ENCODE results near the gene PLEKHA5. TPM values are rescaled to one million over a fixed set of nuclear protein-coding genes. Genes with fewer than 3 reads are reported as not detected.
"Not testable (repeated sequence)": the region's sequence is repeated elsewhere in the genome, so short reads cannot be mapped to it uniquely, and the experiment has no call there.

The PLEKHA5 gene, protein sequence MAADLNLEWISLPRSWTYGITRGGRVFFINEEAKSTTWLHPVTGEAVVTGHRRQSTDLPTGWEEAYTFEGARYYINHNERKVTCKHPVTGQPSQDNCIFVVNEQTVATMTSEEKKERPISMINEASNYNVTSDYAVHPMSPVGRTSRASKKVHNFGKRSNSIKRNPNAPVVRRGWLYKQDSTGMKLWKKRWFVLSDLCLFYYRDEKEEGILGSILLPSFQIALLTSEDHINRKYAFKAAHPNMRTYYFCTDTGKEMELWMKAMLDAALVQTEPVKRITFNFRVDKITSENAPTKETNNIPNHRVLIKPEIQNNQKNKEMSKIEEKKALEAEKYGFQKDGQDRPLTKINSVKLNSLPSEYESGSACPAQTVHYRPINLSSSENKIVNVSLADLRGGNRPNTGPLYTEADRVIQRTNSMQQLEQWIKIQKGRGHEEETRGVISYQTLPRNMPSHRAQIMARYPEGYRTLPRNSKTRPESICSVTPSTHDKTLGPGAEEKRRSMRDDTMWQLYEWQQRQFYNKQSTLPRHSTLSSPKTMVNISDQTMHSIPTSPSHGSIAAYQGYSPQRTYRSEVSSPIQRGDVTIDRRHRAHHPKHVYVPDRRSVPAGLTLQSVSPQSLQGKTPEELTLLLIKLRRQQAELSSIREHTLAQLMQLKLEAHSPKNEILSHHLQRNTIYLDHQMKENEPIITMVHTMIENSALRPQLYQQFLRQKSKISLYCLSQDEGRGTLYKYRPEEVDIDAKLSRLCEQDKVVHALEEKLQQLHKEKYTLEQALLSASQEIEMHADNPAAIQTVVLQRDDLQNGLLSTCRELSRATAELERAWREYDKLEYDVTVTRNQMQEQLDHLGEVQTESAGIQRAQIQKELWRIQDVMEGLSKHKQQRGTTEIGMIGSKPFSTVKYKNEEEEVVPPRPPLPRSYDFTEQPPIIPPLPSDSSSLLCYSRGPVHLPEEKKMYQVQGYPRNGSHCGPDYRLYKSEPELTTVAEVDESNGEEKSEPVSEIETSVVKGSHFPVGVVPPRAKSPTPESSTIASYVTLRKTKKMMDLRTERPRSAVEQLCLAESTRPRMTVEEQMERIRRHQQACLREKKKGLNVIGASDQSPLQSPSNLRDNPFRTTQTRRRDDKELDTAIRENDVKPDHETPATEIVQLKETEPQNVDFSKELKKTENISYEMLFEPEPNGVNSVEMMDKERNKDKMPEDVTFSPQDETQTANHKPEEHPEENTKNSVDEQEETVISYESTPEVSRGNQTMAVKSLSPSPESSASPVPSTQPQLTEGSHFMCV
- polyA plus RNA-seq (2013, experiment 1 of 2; ENCODE audit: insufficient read length), result 9.4 TPM
- polyA plus RNA-seq (2013, experiment 2 of 2; ENCODE audit: insufficient read length), result 11.4 TPM

- peak; percentile 73 for DNase-seq
These were observed at the start of gene PLEKHA5 for GRCh38 chr12:19129486-19130223. Gene PLEKHA5, plus strand, starts transcription at chr12:19129733. Its CDS starts 67 bp downstream, at chr12:19129800.

GRCh38 chr12:19080918-19081317 lies 48.6 kb upstream of the PLEKHA5 start:
- no peak for DNase-seq

DNA sequence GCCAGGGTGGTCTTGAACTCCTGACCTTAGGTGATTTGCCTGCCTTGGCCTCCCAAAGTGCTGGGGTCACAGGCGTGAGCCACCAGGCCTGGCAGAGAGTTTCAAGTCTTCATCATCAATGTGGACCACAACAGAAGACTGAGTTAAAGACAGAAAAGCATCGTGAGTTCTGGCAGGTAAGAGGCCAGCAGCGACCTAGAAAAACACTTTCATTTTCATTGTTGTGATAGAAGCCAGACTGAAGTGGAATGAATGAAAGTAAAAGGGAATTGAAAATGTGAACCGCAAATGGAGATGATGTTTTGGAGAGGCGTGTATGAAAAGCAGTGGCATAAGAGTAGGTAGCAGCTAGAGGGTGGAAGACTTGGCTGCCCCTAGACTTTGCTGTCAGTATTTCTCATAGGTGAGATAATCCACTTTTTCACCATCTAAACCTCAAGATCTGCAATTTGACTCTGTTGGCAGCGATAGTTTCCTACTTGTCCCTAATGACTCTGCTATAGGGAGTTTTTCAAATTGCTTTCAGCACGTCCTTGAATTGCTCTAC lies 47.1 kb upstream of the PLEKHA5 start:
- DNase-seq, result no peak

- no peak for DNase-seq
These were observed 45.0 kb upstream of the PLEKHA5 start for GRCh38 chr12:19084547-19084946.

- DNase-seq, result no peak
These were observed 44.4 kb upstream of the PLEKHA5 start for GRCh38 chr12:19085090-19085489.

GRCh38 chr12:19088606-19089005 lies 40.9 kb upstream of the PLEKHA5 start:
- no peak for DNase-seq

DNA sequence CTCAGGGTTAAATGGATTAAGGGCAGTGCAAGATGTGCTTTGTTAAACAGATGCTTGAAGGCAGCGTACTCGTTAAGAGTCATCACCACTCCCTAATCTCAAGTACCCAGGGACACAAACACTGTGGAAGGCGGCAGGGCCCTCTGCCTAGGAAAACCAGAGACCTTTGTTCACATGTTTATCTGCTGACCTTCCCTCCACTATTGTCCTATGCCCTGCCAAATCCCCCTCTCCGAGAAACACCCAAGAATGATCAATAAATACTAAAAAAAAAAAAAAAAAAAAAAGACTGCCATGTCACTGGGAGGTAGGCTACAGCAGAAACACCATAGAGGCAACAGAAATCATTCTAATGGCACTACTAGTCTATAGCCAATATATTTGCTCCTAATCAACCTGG lies 37.1 kb upstream of the PLEKHA5 start:
- not testable (repeated sequence) for DNase-seq

GRCh38 chr12:19093218-19093617 lies 36.3 kb upstream of the PLEKHA5 start:
- peak; percentile 14 for DNase-seq

DNA sequence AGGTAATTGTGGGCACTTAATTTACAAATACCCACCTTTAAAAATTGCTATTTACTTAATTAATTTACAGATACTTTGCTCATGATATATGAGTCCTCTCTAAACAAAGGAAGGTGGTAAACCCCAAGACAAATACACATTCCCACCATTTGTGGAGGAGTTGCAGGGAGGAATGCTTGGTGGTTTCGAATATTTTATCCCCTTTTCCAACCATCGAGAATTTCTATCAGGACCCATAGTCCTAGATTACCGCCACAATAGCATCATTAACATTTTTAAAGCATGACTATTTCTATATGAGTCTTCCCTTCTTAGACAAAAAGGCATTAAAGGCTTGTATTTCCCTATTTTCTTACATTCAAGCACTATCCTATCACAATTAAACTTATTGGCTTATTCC lies 34.2 kb upstream of the PLEKHA5 start:
- no peak for DNase-seq

- DNase-seq, result peak; percentile 59
These were observed 33.6 kb upstream of the PLEKHA5 start for GRCh38 chr12:19095756-19096480.

DNA sequence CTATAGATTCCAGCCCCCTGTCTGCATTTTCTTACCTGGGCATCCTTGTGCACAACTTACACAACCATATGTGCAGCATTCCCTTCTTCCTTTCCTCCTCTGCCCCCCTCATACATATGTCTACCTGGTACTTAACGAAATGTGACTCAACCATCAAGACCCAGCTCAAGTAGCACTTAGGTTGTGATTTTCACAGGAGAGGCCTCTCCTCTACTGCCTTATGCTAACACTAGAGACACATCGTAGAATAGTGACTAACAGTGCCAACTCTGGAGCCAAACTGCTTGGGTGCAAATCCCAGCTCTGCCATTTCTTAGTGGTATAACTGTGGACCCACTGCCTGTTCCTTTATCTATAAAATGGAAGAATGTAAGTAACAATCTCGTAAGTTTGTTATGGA lies 24.1 kb upstream of the PLEKHA5 start:
- DNase-seq, result no peak

GRCh38 chr12:19107750-19108149 lies 21.8 kb upstream of the PLEKHA5 start:
- DNase-seq, result no peak

- DNase-seq, result peak; percentile 32
These were observed 19.2 kb upstream of the PLEKHA5 start for GRCh38 chr12:19110221-19110940.

GRCh38 chr12:19113464-19113863 lies 16.1 kb upstream of the PLEKHA5 start:
- no peak for DNase-seq

DNA sequence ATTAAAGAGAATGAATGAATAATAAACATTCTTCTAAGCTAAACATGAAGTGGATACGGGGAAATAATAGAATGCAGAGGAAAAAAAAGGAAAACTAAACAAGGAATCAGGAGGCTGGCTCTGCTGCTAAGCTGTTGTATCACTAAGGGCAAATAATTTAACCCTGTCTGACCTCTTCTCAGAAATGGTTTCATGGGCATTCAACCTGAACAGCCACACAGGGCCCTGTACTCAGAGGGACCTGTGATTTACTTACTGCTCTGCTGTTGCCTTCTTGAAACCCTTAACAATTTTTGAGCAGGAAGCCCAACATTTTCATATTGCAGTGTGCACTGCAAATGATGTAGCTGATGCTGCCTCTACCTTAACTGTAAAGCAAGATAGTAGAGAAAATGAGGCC lies 14.2 kb upstream of the PLEKHA5 start:
- DNase-seq, result no peak

GRCh38 chr12:19119440-19119839 lies 10.1 kb upstream of the PLEKHA5 start:
- DNase-seq, result no peak

DNA sequence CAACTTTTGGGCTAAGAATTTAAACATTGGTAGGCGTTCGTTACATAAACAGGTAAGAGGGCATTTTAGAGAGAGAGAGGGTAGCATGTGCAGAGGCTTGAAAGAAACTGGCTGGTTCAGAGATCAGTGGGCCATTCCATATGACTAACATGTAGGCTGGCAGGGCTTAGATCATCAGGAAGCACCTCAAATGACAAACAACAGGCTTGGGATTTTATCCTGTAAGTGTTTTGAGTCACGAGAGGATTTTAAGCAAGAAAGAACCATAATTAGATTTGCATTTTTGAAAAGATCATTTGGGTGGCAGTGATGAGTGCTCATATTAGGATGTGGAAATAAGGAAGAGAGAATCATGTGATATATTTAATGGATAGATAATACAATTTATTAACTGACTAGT lies 8.7 kb upstream of the PLEKHA5 start:
- DNase-seq, result peak; percentile 31

DNA sequence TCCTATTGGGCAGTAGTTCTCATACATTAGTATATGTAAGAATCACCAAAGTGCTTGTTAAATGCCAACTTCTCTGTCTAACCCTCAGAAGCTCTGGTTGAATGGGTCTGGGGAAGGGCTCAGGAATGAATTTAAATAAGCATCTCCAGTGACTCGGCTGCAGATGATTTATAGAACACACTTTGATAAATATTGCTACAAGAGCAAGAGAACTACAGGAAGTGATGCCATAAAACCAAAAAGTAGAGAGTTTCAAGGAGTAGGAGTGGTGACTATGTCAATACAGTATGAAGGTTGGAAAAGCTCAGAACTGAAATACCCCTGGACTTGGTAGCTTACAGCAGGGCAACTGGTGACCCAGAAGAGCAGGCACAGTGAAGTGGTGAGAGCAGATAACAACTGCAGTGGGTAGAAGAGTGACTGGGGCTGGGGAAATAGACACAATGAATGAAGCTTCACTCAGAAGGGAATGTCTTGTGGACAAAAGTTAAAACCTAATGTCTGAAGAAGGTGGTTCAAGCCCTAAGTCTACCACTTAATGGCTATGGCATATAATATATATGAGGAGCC lies 8.0 kb upstream of the PLEKHA5 start:
- peak; percentile 42 for DNase-seq

DNA sequence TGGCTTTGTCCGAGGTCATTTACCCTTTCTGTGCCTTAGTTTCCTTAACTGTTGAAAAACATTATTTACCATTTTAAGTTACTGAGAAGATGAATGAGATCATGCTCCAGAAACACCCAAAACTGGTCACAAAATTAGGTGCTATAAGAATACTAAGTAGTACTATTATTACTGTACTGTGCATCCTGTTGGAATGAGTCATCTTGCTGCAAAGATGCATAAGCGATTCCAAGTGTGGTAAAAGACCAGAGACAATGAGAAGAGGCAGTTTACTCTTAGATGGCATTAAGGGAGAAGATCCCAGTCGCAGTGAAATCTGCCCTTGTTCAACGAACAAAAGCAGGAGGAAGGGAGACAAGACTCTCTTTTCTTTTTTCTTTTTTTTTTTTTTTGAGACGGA lies 4.2 kb upstream of the PLEKHA5 start:
- peak; percentile 52 for DNase-seq

- no peak for DNase-seq
These were observed 2.3 kb upstream of the PLEKHA5 start for GRCh38 chr12:19127270-19127669.
